D721Med (cell line): ENCODE results near the gene KIAA1328.

Source experiments
- DNase-seq: peaks from one replicate; pipeline ENCODE4 v3.0.0; 2011; ENCODE audit warnings: low spot score; ENCODE audit not compliant: insufficient read length
- FAIRE-seq: peaks from 2 replicates; lab custom pipeline; 2011; peaks lifted over from hg19 to GRCh38; lab: Jason Lieb, UNC
- CTCF ChIP-seq: IDR thresholded peaks from 2 replicates; pipeline ENCODE4 v1.5.1; 2012; ENCODE audit warnings: mild to moderate bottlenecking, control low read depth; ENCODE audit not compliant: insufficient read depth; ENCODE audit errors: missing control alignments

Gene KIAA1328

GRCh38 chr18:36960038-36960437 is 131.1 kb downstream of the KIAA1328 start:
- TF ChIP-seq CTCF: no peak
- FAIRE-seq: no peak

GRCh38 chr18:36963464-36963863 is 134.5 kb downstream of the KIAA1328 start:
- DNase-seq: no peak
- FAIRE-seq: peak; percentile 29
- no peak for TF ChIP-seq CTCF

More at GRCh38 chr18:36960038-36960437, 131.1 kb downstream of the KIAA1328 start:
- no peak for DNase-seq

GRCh38 chr18:36974686-36975085 is 145.8 kb downstream of the KIAA1328 start:
- DNase-seq: no peak
- no peak for TF ChIP-seq CTCF
- FAIRE-seq: no peak

GRCh38 chr18:36977121-36977520 is 148.2 kb downstream of the KIAA1328 start:
- no peak for TF ChIP-seq CTCF
- FAIRE-seq (no peak), DNase-seq (no peak)

- DNase-seq: no peak
- no peak for TF ChIP-seq CTCF
- FAIRE-seq: peak; percentile 82
These were observed 164.1 kb downstream of the KIAA1328 start for GRCh38 chr18:36993068-36993467.

GRCh38 chr18:37006742-37007141 is 177.8 kb downstream of the KIAA1328 start:
- FAIRE-seq (peak; percentile 85), DNase-seq (no peak)
- TF ChIP-seq CTCF: no peak

- TF ChIP-seq CTCF: no peak
- DNase-seq: no peak
- no peak for FAIRE-seq
These were observed 183.5 kb downstream of the KIAA1328 start for GRCh38 chr18:37012452-37012851.
